AG09319 (cell line): Measurements from ENCODE around the gene ELOB.

Source experiments
- DNase-seq: peaks from one replicate; pipeline ENCODE4 v3.0.0-alpha.2; 2010; ENCODE audit warnings: low read depth; ENCODE audit errors: extremely low read depth
- CTCF ChIP-seq: IDR thresholded peaks from 2 replicates; pipeline ENCODE4 v1.5.1; 2011; ENCODE audit warnings: low read depth, mild to moderate bottlenecking, inconsistent platforms, low read length, moderate library complexity

The ELOB gene

GRCh38 chr16:2777231-2777902 lies at the start of gene ELOB:
ELOB (minus strand) TSS chr16:2777280; CDS start chr16:2777239, 41 bp downstream.
- DNase-seq, result peak; percentile 44
- no peak for TF ChIP-seq CTCF

GRCh38 chr16:2825906-2826305 lies 48.8 kb upstream of the ELOB start:
- TF ChIP-seq CTCF, result no peak
- DNase-seq, result no peak

- DNase-seq, result no peak
Observed at GRCh38 chr16:2825049-2825742, 48.1 kb upstream of the ELOB start.

GRCh38 chr16:2824626-2825025 lies 47.5 kb upstream of the ELOB start:
- TF ChIP-seq CTCF, result no peak

More at GRCh38 chr16:2825049-2825742, 48.1 kb upstream of the ELOB start:
- TF ChIP-seq CTCF, result no peak

GRCh38 chr16:2822496-2822895 lies 45.4 kb upstream of the ELOB start:
- no peak for DNase-seq
- TF ChIP-seq CTCF, result no peak

More at GRCh38 chr16:2824626-2825025, 47.5 kb upstream of the ELOB start:
- DNase-seq, result no peak

- TF ChIP-seq CTCF, result no peak
- no peak for DNase-seq
Observed at GRCh38 chr16:2822158-2822495, 45.0 kb upstream of the ELOB start.

GRCh38 chr16:2821487-2822157 lies 44.5 kb upstream of the ELOB start:
- DNase-seq, result no peak
- no peak for TF ChIP-seq CTCF
